SK-N-SH (cell line): ENCODE results near the gene EGF. TPM values are rescaled to one million over a fixed set of nuclear protein-coding genes. Genes with fewer than 3 reads are reported as not detected.
"Not testable (repeated sequence)": the region's sequence is repeated elsewhere in the genome, so short reads cannot be mapped to it uniquely, and the experiment has no call there.

ENCODE experiments used
- CTCF ChIA-PET: fragments of 300-600, 350-600 bp; formaldehyde crosslinking; extraction: SDS; loops from one replicate; lab custom pipeline; 2021; lab: Yijun Ruan, JAX
- POLR2A ChIA-PET: fragments of 350-600 bp; sonication (Branson Sonifier 250); formaldehyde crosslinking; extraction: SDS; loops from one replicate; lab custom pipeline; 2020; ENCODE audit warnings: antibody characterized with exemption, inconsistent platforms; lab: Yijun Ruan, JAX
- DNase-seq: peaks from one replicate; pipeline ENCODE4 v3.0.0; 2012
- H2AFZ ChIP-seq: fragments of 200-600 bp; sonication (generic); 2 replicates; pipeline ENCODE4 v1.8.1; 2016; ENCODE audit warnings: antibody characterized with exemption, mild to moderate bottlenecking, low read depth
- H3F3A ChIP-seq: fragments of 200-600 bp; sonication (generic); replicated peaks from 2 replicates; pipeline ENCODE3; 2016; ENCODE audit warnings: antibody characterized with exemption, mild to moderate bottlenecking; ENCODE audit not compliant: insufficient read depth
- H3K27ac ChIP-seq, 2 experiments: fragments of 200-500 bp in 1 of 2; fragments of 200-600 bp in 1 of 2; sonication (Bioruptor generic) in 1 of 2; sonication (generic), shearing (Covaris generic) in 1 of 2; 2 replicates each; pipeline versions ENCODE4 v1.5.1 to v1.6.1; 2014 to 2016; ENCODE audit warnings: low read depth in 2 of 2, inconsistent platforms in 1 of 2, low read length in 1 of 2, mild to moderate bottlenecking in 1 of 2, mixed read lengths in 1 of 2
- H3K27me3 ChIP-seq: fragments of 200-600 bp; sonication (generic), shearing (Covaris generic); 2 replicates; pipeline ENCODE4 v1.6.1; 2016; ENCODE audit warnings: mixed run types; ENCODE audit not compliant: insufficient read depth
- H3K36me3 ChIP-seq, 2 experiments: fragments of 200-500 bp in 1 of 2; fragments of 200-600 bp in 1 of 2; sonication (Bioruptor generic) in 1 of 2; sonication (generic) in 1 of 2; replicated peaks in 1 of 2; 2 replicates each; pipeline versions ENCODE3 to v1.5.1; 2014 to 2016; ENCODE audit warnings: low read length in 1 of 2, mild to moderate bottlenecking in 1 of 2; ENCODE audit not compliant: insufficient read depth in 2 of 2, control insufficient read depth in 1 of 2
- H3K4me1 ChIP-seq, 2 experiments: fragments of 200-500 bp in 1 of 2; fragments of 200-600 bp in 1 of 2; sonication (Bioruptor generic) in 1 of 2; sonication (generic), shearing (Covaris generic) in 1 of 2; 2 replicates each; pipeline versions ENCODE4 v1.5.1 to v1.6.1; 2014 to 2016; ENCODE audit warnings: low read depth in 1 of 2, low read length in 1 of 2, mixed run types in 1 of 2; ENCODE audit not compliant: insufficient read depth in 2 of 2, control insufficient read depth in 1 of 2
- H3K4me2 ChIP-seq: fragments of 200-600 bp; sonication (generic), shearing (Covaris generic); 2 replicates; pipeline ENCODE4 v1.6.1; 2017; ENCODE audit warnings: mixed run types
- H3K4me3 ChIP-seq, 2 experiments: fragments of 200-500 bp in 1 of 2; fragments of 200-600 bp in 1 of 2; sonication (Bioruptor generic) in 1 of 2; sonication (generic), shearing (Covaris generic) in 1 of 2; 2 replicates each; pipeline versions ENCODE4 v1.5.1 to v1.8.1; 2014 to 2016; ENCODE audit warnings: low read depth in 2 of 2, inconsistent platforms in 1 of 2, low read length in 1 of 2, mild to moderate bottlenecking in 1 of 2, mixed read lengths in 1 of 2, moderate library complexity in 1 of 2
- H3K79me2 ChIP-seq: fragments of 200-600 bp; sonication (generic); 2 replicates; pipeline ENCODE4 v1.8.1; 2017; ENCODE audit warnings: mild to moderate bottlenecking; ENCODE audit not compliant: insufficient read depth
- H3K9ac ChIP-seq: fragments of 200-600 bp; sonication (generic); 2 replicates; pipeline ENCODE4 v1.6.1; 2017; ENCODE audit warnings: mixed run types
- H3K9me2 ChIP-seq: fragments of 200-600 bp; sonication (generic); 2 replicates; pipeline ENCODE4 v1.6.1; 2017; ENCODE audit warnings: mixed run types
- H3K9me3 ChIP-seq: fragments of 200-600 bp; sonication (generic); 2 replicates; pipeline ENCODE4 v1.6.1; 2017; ENCODE audit warnings: mixed run types, mild to moderate bottlenecking, moderate library complexity
- H4K20me1 ChIP-seq: fragments of 200-600 bp; sonication (generic); 2 replicates; pipeline ENCODE4 v1.6.1; 2017; ENCODE audit warnings: mild to moderate bottlenecking, mixed run types; ENCODE audit not compliant: insufficient read depth
- ELF1 ChIP-seq: IDR thresholded peaks from 2 replicates; pipeline ENCODE4 v1.4.0; 2012
- EZH2phosphoT487 ChIP-seq: fragments of 200-600 bp; sonication (generic); IDR thresholded peaks from 2 replicates; pipeline ENCODE4 v1.6.1; 2017; ENCODE audit warnings: low read depth, mixed run types, mild to moderate bottlenecking, antibody characterized with exemption, moderate library complexity, borderline replicate concordance
- GABPA ChIP-seq: IDR thresholded peaks from 2 replicates; pipeline ENCODE4 v1.4.0; 2012; ENCODE audit warnings: low read depth, mild to moderate bottlenecking
- IRF3 ChIP-seq: fragments of 150-350 bp; IDR thresholded peaks from 2 replicates; pipeline ENCODE4 v1.6.1; 2016; ENCODE audit warnings: mild to moderate bottlenecking, low read depth, low read length
- MEF2A ChIP-seq: IDR thresholded peaks from 2 replicates; pipeline ENCODE4 v1.4.0; 2012; ENCODE audit warnings: low read depth, borderline replicate concordance
- NFIC ChIP-seq: IDR thresholded peaks from 2 replicates; pipeline ENCODE4 v1.4.0; 2012; ENCODE audit warnings: borderline replicate concordance
- RCOR1 ChIP-seq: fragments of 150-350 bp; IDR thresholded peaks from 2 replicates; pipeline ENCODE4 v1.6.1; 2017; ENCODE audit warnings: antibody characterized with exemption, low read length
- RFX5 ChIP-seq: IDR thresholded peaks from 2 replicates; pipeline ENCODE4 v1.6.1; 2012; ENCODE audit warnings: mild to moderate bottlenecking, improper control_type of control experiment, low read length
- SIN3A ChIP-seq: IDR thresholded peaks from 2 replicates; pipeline ENCODE4 v1.6.1; 2012; ENCODE audit warnings: low read depth, mild to moderate bottlenecking, low read length, moderate library complexity, borderline replicate concordance
- TEAD4 ChIP-seq: IDR thresholded peaks from 2 replicates; pipeline ENCODE4 v1.4.0; 2012; ENCODE audit warnings: mild to moderate bottlenecking, borderline replicate concordance; ENCODE audit not compliant: insufficient read depth
- USF1 ChIP-seq: IDR thresholded peaks from 2 replicates; pipeline ENCODE4 v1.4.0; 2012; ENCODE audit warnings: low read depth, borderline replicate concordance
- USF2 ChIP-seq: fragments of 150-350 bp; IDR thresholded peaks from 2 replicates; pipeline ENCODE4 v1.6.1; 2017; ENCODE audit warnings: antibody characterized with exemption, low read length, low read depth, borderline replicate concordance
- WGBS: methylation state at CpG from one replicate; pipeline ENCODE4 v1.1.6; 2017; ENCODE audit warnings: low lambda C conversion rate; 5-methylcytosine and 5-hydroxymethylcytosine counted together
- polyA plus RNA-seq, 3 experiments: library from polyadenylated mRNA; depleted of rRNA; stranded (reverse); fragments of >200 nt; gene quantifications; 2 replicates each; pipeline ENCODE4 v1.2.3, GENCODE V29; 2012

Gene EGF
- polyA plus RNA-seq, 1 of the 3 experiments (the other 2 are of a cell fraction) = 0.89 TPM

GRCh38 chr4:109875106-109875505 is 37.6 kb upstream of the EGF start:
- Histone ChIP-seq H3K9ac (no peak overlapping the region), H2AFZ (no peak overlapping the region), H3K27ac (no peak overlapping the region), H3K36me3 (no peaks in the 10 kb centered on the region), H3K4me3 (no peak overlapping the region), H3K9me2 (no peaks in the 10 kb centered on the region), H3F3A (no peaks in the 10 kb centered on the region), H3K79me2 (no peaks in the 10 kb centered on the region), H3K27me3 (peaks cover 11% of the 10 kb centered on the region; the same call in 1 of the 2 replicates), H3K9me3 (no peaks in the 10 kb centered on the region), H4K20me1 (no peaks in the 10 kb centered on the region), H3K4me1 (no peaks in the 10 kb centered on the region), H3K4me2 (no peak overlapping the region)
- DNase-seq = no peak
- POLR2A ChIA-PET = no interaction called here
- CTCF ChIA-PET = no interaction called here
- WGBS = 22% methylated on average over 1 of the region's 1 CpG
- TF ChIP-seq USF1 (no peak), SIN3A (no peak), RCOR1 (no peak), EZH2phosphoT487 (no peak), TEAD4 (no peak), NFIC (no peak), RFX5 (no peak), GABPA (no peak), USF2 (no peak), MEF2A (no peak), IRF3 (no peak), ELF1 (no peak)

GRCh38 chr4:109875553-109875952 is 37.1 kb upstream of the EGF start:
- POLR2A ChIA-PET, H3K4me1 ChIP-seq, CTCF ChIA-PET: not testable (repeated sequence)

More at GRCh38 chr4:109875553-109875952, 37.1 kb upstream of the EGF start:
- H3K79me2 ChIP-seq, H3K4me2 ChIP-seq, H3F3A ChIP-seq, H4K20me1 ChIP-seq, H3K9me3 ChIP-seq, H3K27ac ChIP-seq, H3K36me3 ChIP-seq, DNase-seq, H3K9ac ChIP-seq, H3K9me2 ChIP-seq, H2AFZ ChIP-seq, H3K4me3 ChIP-seq: not testable (repeated sequence)
- H3K27me3 ChIP-seq = peaks cover 11% of the 10 kb centered on the region; the same call in 1 of the 2 replicates
- 0% methylated on average over 2 of the region's 2 CpGs for WGBS
